ENCODE results near the gene KRT35. TPM values are rescaled to one million over a fixed set of nuclear protein-coding genes. Genes with fewer than 3 reads are reported as not detected.

Gene KRT35
- total and polyA plus RNA-seq, 10 donors = 0.19 TPM; not detected in 8

DNA sequence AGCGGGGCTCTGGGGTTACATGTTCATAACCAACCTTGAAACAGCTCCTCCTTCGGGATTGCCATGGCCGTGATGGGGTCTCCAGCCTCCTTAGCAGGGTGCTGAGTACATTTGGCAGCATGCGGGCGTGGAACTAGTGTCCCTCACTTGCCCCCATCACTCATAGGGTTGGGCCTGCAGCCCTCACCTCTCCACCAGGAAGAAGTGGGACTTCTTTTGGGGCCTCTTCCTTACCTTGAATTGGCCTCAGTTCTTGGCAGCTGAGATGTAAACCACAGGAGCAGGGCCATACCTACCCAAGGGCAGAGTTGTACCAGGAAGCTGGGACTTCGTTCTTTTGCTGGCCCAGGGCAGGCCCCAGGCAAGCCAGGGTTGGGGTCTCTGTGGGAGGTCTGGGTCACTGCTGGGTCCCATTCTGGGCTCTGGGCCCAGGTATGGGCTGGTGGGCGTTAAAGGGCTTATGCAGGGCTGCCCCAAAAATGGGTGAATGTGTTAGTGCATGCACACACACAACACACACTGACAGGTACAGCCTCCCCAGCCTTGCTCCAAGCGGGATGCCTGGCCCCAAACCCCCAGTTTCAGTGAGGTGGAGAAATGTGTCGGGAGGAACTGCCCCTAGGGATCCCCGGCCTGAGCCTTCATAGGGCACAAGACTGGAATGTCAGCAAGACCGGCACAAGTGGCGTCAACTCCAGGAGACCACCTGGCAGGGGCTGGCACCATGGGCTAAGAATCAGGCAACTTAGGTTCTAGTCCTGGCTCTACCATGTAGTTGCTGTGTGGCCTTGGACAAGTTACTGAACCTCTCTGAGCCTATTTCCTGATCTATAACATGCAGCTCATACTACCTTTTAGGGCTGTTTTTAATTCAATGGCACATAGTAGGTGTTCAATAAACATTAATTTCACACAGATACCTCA, 41.6 kb upstream of the KRT35 start:
- Histone ChIP-seq H3K4me1 (peaks cover under 1 to 14% (median 5%) of the 10 kb centered on the region in 6 donors), H3K36me3 (no peaks in the 10 kb centered on the region), H3K9me3 (no peaks in the 10 kb centered on the region), H3K4me3 (no peak overlapping the region), H3K27me3 (replicated peaks in 1 of 7) (peaks cover 0 to 78% (median 14%) of the 10 kb centered on the region in 7 donors), H3K27ac (no peak overlapping the region)
- TF ChIP-seq, protein P1, sequence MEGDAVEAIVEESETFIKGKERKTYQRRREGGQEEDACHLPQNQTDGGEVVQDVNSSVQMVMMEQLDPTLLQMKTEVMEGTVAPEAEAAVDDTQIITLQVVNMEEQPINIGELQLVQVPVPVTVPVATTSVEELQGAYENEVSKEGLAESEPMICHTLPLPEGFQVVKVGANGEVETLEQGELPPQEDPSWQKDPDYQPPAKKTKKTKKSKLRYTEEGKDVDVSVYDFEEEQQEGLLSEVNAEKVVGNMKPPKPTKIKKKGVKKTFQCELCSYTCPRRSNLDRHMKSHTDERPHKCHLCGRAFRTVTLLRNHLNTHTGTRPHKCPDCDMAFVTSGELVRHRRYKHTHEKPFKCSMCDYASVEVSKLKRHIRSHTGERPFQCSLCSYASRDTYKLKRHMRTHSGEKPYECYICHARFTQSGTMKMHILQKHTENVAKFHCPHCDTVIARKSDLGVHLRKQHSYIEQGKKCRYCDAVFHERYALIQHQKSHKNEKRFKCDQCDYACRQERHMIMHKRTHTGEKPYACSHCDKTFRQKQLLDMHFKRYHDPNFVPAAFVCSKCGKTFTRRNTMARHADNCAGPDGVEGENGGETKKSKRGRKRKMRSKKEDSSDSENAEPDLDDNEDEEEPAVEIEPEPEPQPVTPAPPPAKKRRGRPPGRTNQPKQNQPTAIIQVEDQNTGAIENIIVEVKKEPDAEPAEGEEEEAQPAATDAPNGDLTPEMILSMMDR (IDR thresholded peaks at IDR 0.05 in 8 of 11, conservative IDR thresholded peaks at IDR 0.05 in 3 of 11) = no peak
- TF ChIP-seq POLR2AphosphoS5 (IDR thresholded peaks at IDR 0.05) (no peak), POLR2A (IDR thresholded peaks at IDR 0.05) (no peak)
- 83 to 92% (median 90%) methylated on average over 5 to 12 of the region's 12 CpGs for WGBS, 5 donors
- no peak for DNase-seq
- intact Hi-C loops (cut with DNase I; ENCODE audit: low total_unique reads) = no loop called here

DNA sequence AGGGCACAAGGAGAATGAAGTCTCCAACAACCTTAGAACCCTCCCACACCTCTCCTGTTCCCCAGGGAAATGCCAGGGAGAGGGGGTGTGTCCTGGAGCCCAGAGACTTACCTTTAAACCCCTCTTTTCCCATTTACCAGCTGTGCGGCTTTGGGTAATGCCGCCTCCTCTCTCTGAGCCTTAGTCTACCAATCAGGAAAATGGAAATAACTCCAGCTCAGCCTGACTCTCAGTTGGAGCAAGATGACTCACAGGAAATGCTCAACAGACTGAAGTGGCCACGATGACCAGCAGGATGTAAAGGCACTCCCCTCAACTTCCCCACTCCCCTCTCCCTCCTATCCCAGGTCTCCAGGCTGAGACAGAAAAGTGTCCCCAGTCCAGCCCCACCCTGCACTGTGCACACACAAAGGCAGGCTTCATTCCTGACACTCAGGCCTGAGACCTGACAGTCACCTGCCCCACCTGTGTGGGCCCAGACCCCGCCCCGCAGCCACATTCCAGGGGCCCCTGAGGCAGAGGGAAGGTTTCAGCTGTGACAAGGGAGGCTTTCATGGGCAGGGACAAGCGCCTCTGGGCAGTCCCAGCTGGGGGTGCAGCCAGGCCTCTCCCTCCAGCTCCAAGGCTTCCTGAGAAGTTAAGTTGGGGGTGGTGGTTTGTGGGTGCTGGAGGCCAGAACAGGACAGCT, 40.8 kb upstream of the KRT35 start:
- H3K27ac ChIP-seq = no peak overlapping the region
- H3K36me3 ChIP-seq = no peaks in the 10 kb centered on the region
- H3K4me3 ChIP-seq = no peak overlapping the region
- no peak for DNase-seq
- intact Hi-C loops (cut with DNase I; ENCODE audit: low total_unique reads) = no loop called here
- TF ChIP-seq POLR2A (IDR thresholded peaks at IDR 0.05) = no peak
- TF ChIP-seq, protein P1 (IDR thresholded peaks at IDR 0.05 in 8 of 11, conservative IDR thresholded peaks at IDR 0.05 in 3 of 11) = no peak
- H3K27me3 ChIP-seq (replicated peaks in 1 of 7) = peaks cover 0 to 75% (median 6%) of the 10 kb centered on the region in 7 donors
- no peaks in the 10 kb centered on the region for H3K9me3 ChIP-seq
- 69 to 77% (median 72%) methylated on average over 6 of the region's 6 CpGs for WGBS, 5 donors
- peaks cover 0 to 7% (median 0%) of the 10 kb centered on the region in 6 donors for H3K4me1 ChIP-seq

DNA sequence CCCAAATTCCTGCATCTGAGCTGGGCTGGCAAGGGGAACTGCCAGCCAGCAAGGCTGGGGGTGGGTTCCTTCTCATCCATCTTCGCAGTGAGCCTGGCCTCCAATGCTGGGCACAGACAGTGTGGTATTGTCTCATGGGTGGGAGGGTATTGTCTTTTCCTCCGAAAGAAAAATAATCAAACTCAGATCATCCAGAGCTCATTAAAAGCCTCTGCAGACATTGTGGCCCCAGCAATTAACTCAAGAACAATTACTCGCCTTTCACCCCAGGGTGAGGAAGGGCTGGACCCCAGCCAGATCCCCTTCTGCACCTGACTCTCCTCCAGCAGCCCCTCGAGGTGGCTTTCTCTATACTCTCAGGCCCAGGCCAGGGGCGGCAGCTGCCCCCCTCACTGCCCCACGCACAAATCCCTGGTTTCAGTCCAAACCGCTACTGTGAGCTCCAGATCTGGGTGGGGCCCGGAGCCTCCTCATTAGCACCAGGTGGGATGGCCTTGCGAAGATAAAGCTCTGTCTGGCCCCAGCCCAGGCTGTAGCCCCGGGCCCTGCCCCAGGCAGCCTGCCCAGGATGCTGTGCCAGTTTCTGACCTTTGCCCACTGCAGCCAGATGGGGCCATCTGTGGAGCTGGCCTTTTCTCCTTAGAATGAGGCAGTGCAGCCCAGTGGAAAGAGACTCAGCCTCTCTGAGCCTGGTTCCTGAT, 40.0 kb upstream of the KRT35 start:
- H3K4me1 ChIP-seq = peaks cover 0 to 7% (median 0%) of the 10 kb centered on the region in 6 donors
- TF ChIP-seq, protein P1 (IDR thresholded peaks at IDR 0.05 in 8 of 11, conservative IDR thresholded peaks at IDR 0.05 in 3 of 11) = no peak
- TF ChIP-seq POLR2AphosphoS5 (IDR thresholded peaks at IDR 0.05) (no peak), POLR2A (IDR thresholded peaks at IDR 0.05) (no peak)
- H3K27me3 ChIP-seq (replicated peaks in 1 of 7) = peaks cover 0 to 70% (median 0%) of the 10 kb centered on the region in 7 donors
- H3K27ac ChIP-seq = no peak overlapping the region
- H3K4me3 ChIP-seq = no peak overlapping the region
- DNase-seq = no peak
- intact Hi-C loops (cut with DNase I; ENCODE audit: low total_unique reads) = no loop called here
- H3K9me3 ChIP-seq = no peaks in the 10 kb centered on the region
- no peaks in the 10 kb centered on the region for H3K36me3 ChIP-seq
- WGBS, 5 donors = 68 to 79% (median 76%) methylated on average over 5 to 10 of the region's 10 CpGs

Measured in spleen (tissue), 11 donors.